Stomach (tissue), 9 donors: Measurements from ENCODE around the gene CDK13. TPM values are rescaled to one million over a fixed set of nuclear protein-coding genes. Genes with fewer than 3 reads are reported as not detected.

Experiments used
- DNase-seq, 2 donors: peaks; one replicate each; pipeline versions ENCODE4 v3.0.0 to v3.0.0-alpha.2; 2013 to 2019
- H3K27ac ChIP-seq, 5 donors: fragments of 200-600 bp in 4 of 5; sonication (generic) in 4 of 5; one replicate each; pipeline ENCODE4 v1.5.1; 2013 to 2019; ENCODE audit warnings: mild to moderate bottlenecking in 1 of 5, moderate library complexity in 1 of 5
- H3K27me3 ChIP-seq, 3 donors: fragments of 200-600 bp; sonication (generic); one replicate each; pipeline ENCODE4 v1.5.1; 2017 to 2019; ENCODE audit warnings: mixed run types in 1 of 3
- H3K36me3 ChIP-seq, 4 donors: fragments of 200-600 bp; sonication (generic); 1 replicate in 3 of 4; 2 replicates in 1 of 4; pipeline ENCODE4 v1.5.1; 2016 to 2019
- H3K4me1 ChIP-seq, 4 donors: fragments of 200-600 bp; sonication (generic); one replicate each; pipeline ENCODE4 v1.5.1; 2016 to 2019
- H3K4me3 ChIP-seq, 4 donors: fragments of 200-600 bp; sonication (generic) in 3 of 4; one replicate each; pipeline ENCODE4 v1.5.1; 2016 to 2019; ENCODE audit warnings: mild to moderate bottlenecking in 1 of 4
- H3K9me3 ChIP-seq, 4 donors: fragments of 200-600 bp; sonication (generic); one replicate each; pipeline ENCODE4 v1.5.1; 2016 to 2019
- EP300 ChIP-seq: sonication (generic); formaldehyde crosslinking; IDR thresholded peaks from one replicate; pipeline ENCODE4 v1.6.1; 2017; ENCODE audit warnings: antibody characterized with exemption
- POLR2A ChIP-seq, 4 donors: fragments of 450-650 bp; IDR thresholded peaks; one replicate each; pipeline ENCODE4 v1.6.1; 2016; ENCODE audit warnings: antibody characterized with exemption in 4 of 4, control low read depth in 2 of 4, mild to moderate bottlenecking in 1 of 4, moderate library complexity in 1 of 4
- POLR2AphosphoS5 ChIP-seq, 3 donors: sonication (generic); formaldehyde crosslinking; IDR thresholded peaks; one replicate each; pipeline ENCODE4 v1.6.1; 2016; ENCODE audit warnings: antibody characterized with exemption in 3 of 3
- WGBS, 5 donors: extraction: QIAGEN DNeasy Blood & Tissue Kit in 3 of 5; methylation state at CpG; one replicate each; pipeline versions ENCODE4 v1.1.5 to v1.1.7; 2013 to 2018; 5-methylcytosine and 5-hydroxymethylcytosine counted together
- intact Hi-C: fragments of 100-400 bp; cut with DNase I; formaldehyde crosslinking; loops from one replicate; pipeline ENCODE4 v1.15.1; 2023; ENCODE audit warnings: low total_unique reads
- polyA plus RNA-seq, 3 donors: library from polyadenylated mRNA; stranded (reverse); fragments of 200-250 nt; gene quantifications; one replicate each; pipeline ENCODE4 v1.2.3, GENCODE V29; 2013
- total RNA-seq, 5 donors: library from RNA; depleted of rRNA; stranded (reverse); fragments of >200 nt; gene quantifications; one replicate each; pipeline versions ENCODE4 v1.1.0 to v1.2.3, GENCODE V29; 2014 to 2016
- TF ChIP-seq, protein P1 (sequence below), 7 experiments: fragments of 450-650 bp in 4 of 7; fragments of 200-600 bp in 3 of 7; sonication (generic) in 3 of 7; IDR thresholded peaks; one replicate each; pipeline ENCODE4 v1.5.1; 2016 to 2019; ENCODE audit warnings: antibody characterized with exemption in 7 of 7, control low read depth in 2 of 7, mild to moderate bottlenecking in 1 of 7
- donor health status: healthy with polysubstance abuse.
- donor health status: Bipolar disorder and iron deficiency.
- donor health status: healthy.

CDK13 gene
- total and polyA plus RNA-seq, 8 donors, result 7.0 to 140 (median 66.2) TPM

DNA sequence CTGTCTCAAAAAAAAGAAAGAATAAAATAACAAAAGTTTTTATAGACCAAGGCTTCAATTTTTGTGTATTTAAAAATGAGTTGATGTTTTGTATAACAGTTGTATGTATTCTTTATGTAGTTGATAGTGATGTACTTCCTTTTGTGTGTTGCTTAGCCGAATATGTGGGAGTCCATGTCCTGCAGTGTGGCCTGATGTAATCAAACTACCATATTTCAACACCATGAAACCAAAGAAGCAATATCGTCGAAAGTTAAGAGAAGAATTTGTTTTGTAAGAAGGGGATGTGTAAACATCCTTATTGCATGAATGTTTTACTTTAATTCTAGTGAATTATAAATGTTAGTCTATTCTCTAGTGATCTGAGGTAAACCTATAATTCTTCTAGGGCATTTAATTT is 127.8 kb downstream of the CDK13 start:
- Histone ChIP-seq H3K27me3 (no peaks in the 10 kb centered on the region), H3K27ac (no peak overlapping the region), H3K36me3 (peaks cover 7 to 39% (median 32%) of the 10 kb centered on the region in 4 donors), H3K4me3 (no peak overlapping the region), H3K4me1 (no peaks in the 10 kb centered on the region), H3K9me3 (no peaks in the 10 kb centered on the region)
- TF ChIP-seq EP300 (no peak), POLR2AphosphoS5 (IDR thresholded peaks at IDR 0.05) (no peak)
- TF ChIP-seq, protein P1, sequence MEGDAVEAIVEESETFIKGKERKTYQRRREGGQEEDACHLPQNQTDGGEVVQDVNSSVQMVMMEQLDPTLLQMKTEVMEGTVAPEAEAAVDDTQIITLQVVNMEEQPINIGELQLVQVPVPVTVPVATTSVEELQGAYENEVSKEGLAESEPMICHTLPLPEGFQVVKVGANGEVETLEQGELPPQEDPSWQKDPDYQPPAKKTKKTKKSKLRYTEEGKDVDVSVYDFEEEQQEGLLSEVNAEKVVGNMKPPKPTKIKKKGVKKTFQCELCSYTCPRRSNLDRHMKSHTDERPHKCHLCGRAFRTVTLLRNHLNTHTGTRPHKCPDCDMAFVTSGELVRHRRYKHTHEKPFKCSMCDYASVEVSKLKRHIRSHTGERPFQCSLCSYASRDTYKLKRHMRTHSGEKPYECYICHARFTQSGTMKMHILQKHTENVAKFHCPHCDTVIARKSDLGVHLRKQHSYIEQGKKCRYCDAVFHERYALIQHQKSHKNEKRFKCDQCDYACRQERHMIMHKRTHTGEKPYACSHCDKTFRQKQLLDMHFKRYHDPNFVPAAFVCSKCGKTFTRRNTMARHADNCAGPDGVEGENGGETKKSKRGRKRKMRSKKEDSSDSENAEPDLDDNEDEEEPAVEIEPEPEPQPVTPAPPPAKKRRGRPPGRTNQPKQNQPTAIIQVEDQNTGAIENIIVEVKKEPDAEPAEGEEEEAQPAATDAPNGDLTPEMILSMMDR (IDR thresholded peaks at IDR 0.05), result no peak
- WGBS, 5 donors, result 62 to 82% (median 81%) methylated on average over 3 of the region's 3 CpGs
- intact Hi-C loops, result no loop called here
- no peak for DNase-seq

DNA sequence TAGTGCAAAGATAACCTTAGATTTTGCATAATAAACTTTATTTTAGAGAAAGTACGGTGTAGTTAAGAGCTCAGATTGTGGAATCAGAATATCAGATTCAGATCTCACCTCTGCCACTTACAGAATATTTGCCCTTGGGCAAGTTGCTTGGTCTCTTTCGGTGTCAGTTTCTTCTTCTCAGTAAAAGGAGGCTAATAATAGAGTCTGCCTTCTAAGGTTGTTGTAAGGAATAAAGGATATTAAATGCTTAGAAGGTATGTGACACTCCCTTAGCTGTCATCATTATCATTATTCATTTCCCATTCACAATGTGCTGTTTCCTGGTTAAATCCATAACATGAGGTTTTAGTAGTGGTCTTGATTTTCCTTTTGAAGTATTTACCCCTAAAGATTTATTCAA is 142.1 kb downstream of the CDK13 start:
- Histone ChIP-seq H3K4me3 (no peak overlapping the region), H3K27ac (no peak overlapping the region), H3K9me3 (no peaks in the 10 kb centered on the region), H3K36me3 (peaks cover 33 to 85% (median 84%) of the 10 kb centered on the region in 4 donors), H3K27me3 (no peaks in the 10 kb centered on the region), H3K4me1 (peaks cover 0 to 23% (median 0%) of the 10 kb centered on the region in 4 donors)
- intact Hi-C loops, result no loop called here
- DNase-seq, result no peak
- WGBS, 5 donors, result 84 to 91% (median 90%) methylated on average over 2 of the region's 2 CpGs
- TF ChIP-seq EP300, result no peak
- no peak for TF ChIP-seq POLR2AphosphoS5 (IDR thresholded peaks at IDR 0.05)
- TF ChIP-seq POLR2A (IDR thresholded peaks at IDR 0.05), result no peak
- TF ChIP-seq, protein P1 (IDR thresholded peaks at IDR 0.05), result no peak

DNA sequence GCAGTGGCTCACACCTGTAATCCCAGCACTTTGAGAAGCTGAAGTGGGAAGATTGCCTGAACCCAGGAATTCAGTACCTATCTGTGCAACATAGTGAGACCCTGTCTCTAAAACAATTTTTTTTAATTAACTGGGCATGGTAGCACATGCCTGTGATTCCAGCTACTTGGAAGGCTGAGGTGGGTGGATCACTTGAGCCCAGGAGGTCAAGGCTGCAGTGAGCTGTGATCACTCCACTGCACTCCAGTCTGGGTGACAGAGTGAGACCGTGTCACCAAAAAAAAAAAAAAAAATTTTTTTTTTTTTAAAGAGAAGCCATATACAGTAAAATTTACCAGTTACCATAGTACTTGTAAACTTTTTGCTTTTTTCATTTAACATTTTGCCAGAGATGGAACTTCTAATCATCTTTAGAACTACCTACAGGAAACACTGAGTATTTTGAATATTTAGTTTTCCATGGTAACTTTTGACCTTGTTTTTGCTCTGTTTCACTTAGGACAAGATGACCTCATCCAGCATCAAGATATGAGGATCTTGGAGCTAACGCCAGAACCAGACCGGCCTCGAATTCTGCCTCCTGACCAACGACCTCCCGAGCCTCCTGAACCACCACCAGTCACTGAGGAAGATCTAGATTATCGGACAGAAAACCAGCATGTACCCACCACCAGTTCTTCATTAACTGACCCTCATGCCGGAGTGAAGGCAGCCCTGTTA is 143.7 kb downstream of the CDK13 start:
- Histone ChIP-seq H3K4me3 (no peak overlapping the region), H3K27me3 (no peaks in the 10 kb centered on the region), H3K36me3 (peaks cover 24 to 74% (median 73%) of the 10 kb centered on the region in 4 donors), H3K9me3 (no peaks in the 10 kb centered on the region), H3K4me1 (peaks cover 0 to 38% (median 9%) of the 10 kb centered on the region in 4 donors), H3K27ac (no peak overlapping the region)
- WGBS, 5 donors, result 81 to 96% (median 85%) methylated on average over 8 of the region's 8 CpGs
- intact Hi-C loops, result no loop called here
- DNase-seq, result no peak
- TF ChIP-seq POLR2AphosphoS5 (IDR thresholded peaks at IDR 0.05) (no peak), EP300 (no peak), POLR2A (IDR thresholded peaks at IDR 0.05) (no peak)
- TF ChIP-seq, protein P1 (IDR thresholded peaks at IDR 0.05), result no peak

DNA sequence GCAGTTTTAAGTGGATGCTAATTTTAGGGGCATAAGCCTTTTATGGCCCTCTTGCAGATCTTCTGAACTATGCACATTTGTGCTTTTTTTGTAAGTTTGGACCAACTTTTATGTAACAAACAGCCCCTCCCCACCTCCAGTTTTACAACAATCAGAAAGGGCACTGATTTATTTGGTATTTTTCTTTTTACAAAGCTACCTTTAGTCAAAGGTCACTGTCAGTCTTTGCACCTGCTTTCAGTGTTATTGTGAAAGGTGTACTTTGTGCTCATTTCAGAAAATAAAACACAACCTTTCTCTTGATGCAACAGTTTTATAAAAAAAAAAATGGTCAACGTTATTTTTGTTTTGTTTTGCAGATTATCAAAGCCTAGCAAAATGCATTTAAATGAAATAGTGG is 145.2 kb downstream of the CDK13 start:
- intact Hi-C loops, result no loop called here
- H3K27me3 ChIP-seq, result no peaks in the 10 kb centered on the region
- no peak for DNase-seq
- peaks cover 22 to 60% (median 59%) of the 10 kb centered on the region in 4 donors for H3K36me3 ChIP-seq
- no peak overlapping the region for H3K27ac ChIP-seq
- H3K9me3 ChIP-seq, result no peaks in the 10 kb centered on the region
- H3K4me3 ChIP-seq, result no peak overlapping the region
- peaks cover 0 to 41% (median 11%) of the 10 kb centered on the region in 4 donors for H3K4me1 ChIP-seq
- 2 to 71% (median 59%) methylated on average over 1 of the region's 1 CpG for WGBS, 5 donors
- TF ChIP-seq POLR2AphosphoS5 (IDR thresholded peaks at IDR 0.05) (no peak), EP300 (no peak), POLR2A (IDR thresholded peaks at IDR 0.05) (no peak)
- TF ChIP-seq, protein P1 (IDR thresholded peaks at IDR 0.05), result no peak
